22Rv1 (cell line): Measurements from ENCODE around the gene PIK3R1.

Experiments used
- H3K27ac ChIP-seq: fragments of 450-650 bp; 2 replicates; pipeline ENCODE4 v1.5.1; 2017
- CTCF ChIP-seq: fragments of 450-650 bp; IDR thresholded peaks from 2 replicates; pipeline ENCODE4 v1.5.1; 2017; ENCODE audit warnings: mild to moderate bottlenecking
- ZFX ChIP-seq: fragments of 450-650 bp; IDR thresholded peaks from 2 replicates; pipeline ENCODE4 v1.6.1; 2017; ENCODE audit warnings: antibody characterized with exemption, borderline replicate concordance

The PIK3R1 gene

GRCh38 chr5:68304421-68305052 is 89.0 kb downstream of the PIK3R1 start:
- TF ChIP-seq ZFX (no peak), CTCF (no peak)
- H3K27ac ChIP-seq, result no peak overlapping the region

- TF ChIP-seq ZFX (no peak), CTCF (no peak)
- H3K27ac ChIP-seq, result no peak overlapping the region
Observed at GRCh38 chr5:68305223-68305870, 89.8 kb downstream of the PIK3R1 start.

GRCh38 chr5:68306361-68307014 is 90.9 kb downstream of the PIK3R1 start:
- no peak for TF ChIP-seq CTCF
- no peak for TF ChIP-seq ZFX
- H3K27ac ChIP-seq, result no peak overlapping the region

DNA sequence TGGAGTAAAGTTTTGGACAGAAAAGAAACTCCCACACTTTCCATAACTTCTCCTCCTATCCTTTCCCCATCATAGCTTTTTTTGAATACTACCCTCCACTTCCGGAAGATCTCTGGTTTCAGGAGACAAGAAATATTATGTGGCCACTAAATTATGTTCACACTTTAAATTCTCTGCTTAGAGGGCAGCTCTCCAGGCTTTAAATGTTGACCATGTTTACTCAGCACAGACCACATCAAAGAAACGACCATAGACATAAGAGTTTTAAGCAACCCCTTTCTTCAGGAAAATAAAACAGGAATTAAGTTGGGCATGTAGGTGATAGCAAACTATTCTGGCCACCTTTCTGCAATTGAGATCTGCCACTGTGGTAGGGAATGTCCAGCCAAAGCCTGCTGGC is 97.8 kb downstream of the PIK3R1 start:
- no peak for TF ChIP-seq CTCF
- no peak for TF ChIP-seq ZFX
- H3K27ac ChIP-seq, result no peak overlapping the region

DNA sequence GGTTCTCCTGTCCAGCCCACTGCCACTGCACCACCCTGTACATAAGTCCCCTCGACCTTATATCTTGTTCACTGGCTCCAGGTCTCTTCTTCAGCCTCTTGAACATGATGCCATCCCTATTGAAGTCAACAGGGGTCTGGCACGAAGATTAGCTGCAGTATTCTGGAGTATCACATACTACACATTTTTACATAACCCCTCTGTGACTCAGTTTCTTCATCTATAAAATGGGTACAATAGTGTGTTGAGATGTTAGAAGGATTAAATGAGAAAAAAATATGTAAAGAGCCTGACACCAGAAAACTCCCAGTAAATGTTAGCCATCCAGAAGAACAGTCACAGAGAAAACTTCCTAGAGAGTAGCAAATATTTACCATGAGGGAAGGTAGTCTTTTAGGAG is 98.9 kb downstream of the PIK3R1 start:
- TF ChIP-seq CTCF (no peak), ZFX (no peak)
- H3K27ac ChIP-seq, result no peak overlapping the region

DNA sequence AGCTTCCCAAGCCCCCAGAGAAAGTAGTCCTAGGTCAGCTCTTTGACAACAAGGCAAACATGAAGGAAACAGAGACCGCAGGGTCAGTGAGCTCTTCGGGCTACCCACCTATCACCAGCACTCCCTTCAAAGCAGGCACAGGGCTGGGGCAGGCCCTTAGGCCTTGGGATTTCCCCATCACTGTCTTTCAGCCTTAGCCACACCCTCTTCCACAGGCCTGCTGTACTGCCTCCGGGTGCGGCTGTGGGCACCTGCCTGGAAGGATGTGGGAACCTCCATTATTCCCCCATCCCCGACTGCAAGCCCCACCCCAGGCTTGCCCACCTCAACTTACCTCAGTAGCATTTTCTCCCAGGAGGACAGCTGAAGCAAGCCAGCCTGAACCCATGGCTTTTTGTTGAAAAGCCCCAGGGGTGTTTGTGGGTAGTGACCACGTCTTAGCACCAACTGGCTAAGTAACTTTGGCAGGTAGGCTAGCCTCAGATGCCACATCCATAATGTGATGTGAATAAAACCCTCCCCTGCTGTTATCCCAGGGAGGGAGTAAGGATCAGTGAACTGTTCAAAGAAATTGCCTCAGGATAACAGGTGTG is 100.2 kb downstream of the PIK3R1 start:
- H3K27ac ChIP-seq, result no peak overlapping the region
- TF ChIP-seq ZFX (no peak), CTCF (no peak)

- H3K27ac ChIP-seq, result no peak overlapping the region
- no peak for TF ChIP-seq ZFX
- TF ChIP-seq CTCF, result no peak
Observed at GRCh38 chr5:68316469-68316868, 100.9 kb downstream of the PIK3R1 start.
